GM18861 (cell line): ENCODE measurements around the gene DNER.

ENCODE experiments used
- ATAC-seq: cut with Tn5 transposase; IDR thresholded peaks from one replicate; pipeline ENCODE4 v1.9.1; 2021; ENCODE audit not compliant: unreplicated experiment

The DNER gene

GRCh38 chr2:229572507-229573271 is 141.7 kb downstream of the DNER start:
- ATAC-seq = no peak

- no peak for ATAC-seq
These were observed 143.1 kb downstream of the DNER start for GRCh38 chr2:229571243-229571642.

GRCh38 chr2:229566370-229566769 is 148.0 kb downstream of the DNER start:
- ATAC-seq = no peak

DNA sequence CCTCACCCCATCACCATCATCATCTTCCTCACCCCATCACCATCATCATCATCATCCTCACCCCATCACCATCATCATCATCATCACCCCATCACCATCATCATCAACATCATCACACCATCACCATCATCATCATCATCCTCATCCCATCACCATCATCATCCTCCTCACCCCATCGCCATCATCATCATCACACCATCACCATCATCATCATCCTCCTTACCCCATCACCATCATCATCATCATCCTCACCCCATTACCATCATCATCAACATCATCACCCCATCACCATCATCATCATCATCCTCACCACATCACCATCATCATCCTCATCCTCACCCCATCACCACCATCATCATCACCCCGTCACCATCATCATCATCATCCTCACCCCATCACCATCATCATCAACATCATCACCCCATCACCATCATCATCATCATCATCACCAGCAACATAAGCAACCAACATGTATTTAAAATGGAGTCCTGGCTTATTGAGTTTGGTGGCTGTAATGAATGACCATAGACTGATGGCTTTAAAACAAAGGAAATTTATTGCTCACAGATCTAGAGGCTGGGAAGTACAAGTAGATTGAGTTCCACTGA is 150.0 kb downstream of the DNER start:
- ATAC-seq = no peak

DNA sequence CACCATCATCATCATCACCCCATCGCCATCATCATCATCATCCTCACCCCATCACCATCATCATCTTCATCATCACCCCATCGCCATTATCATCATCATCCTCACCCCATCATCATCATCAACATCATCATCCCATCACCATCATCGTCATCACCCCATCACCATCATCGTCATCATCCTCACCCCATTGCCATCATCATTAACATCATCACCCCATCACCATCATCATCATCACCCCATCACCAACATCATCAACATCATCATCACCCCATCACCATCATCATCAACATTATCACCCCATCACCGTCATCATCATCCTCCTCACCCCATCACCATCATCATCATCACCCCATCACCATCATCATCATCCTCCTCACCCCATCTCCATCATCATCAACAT is 151.0 kb downstream of the DNER start:
- ATAC-seq = no peak

DNA sequence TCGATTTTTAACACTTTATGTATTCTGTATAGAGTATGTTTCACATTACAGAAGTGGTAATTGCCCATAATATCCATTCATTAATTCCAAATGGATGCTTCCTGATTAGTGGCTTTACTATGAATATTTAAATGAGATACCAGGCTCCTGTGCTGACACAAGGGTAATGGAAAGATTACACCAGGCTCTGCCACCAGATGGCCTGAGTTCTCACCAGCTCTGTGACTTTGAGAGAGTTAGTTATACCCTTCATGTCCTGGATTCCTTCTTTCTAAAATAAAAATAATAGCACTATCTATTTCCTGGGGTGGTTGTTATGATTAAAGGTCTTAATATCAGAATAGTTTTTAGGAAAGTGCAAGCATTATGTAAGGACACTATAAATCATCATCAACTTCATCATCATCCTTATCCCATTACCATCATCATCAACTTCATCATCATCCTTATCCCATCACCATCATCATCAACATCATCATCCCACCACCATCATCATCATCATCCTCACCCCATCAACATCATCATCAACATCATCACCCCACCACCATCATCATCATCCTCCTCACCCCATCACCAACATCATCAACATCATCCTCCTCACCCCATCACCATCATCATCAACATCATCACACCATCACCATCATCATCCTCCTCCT is 151.8 kb downstream of the DNER start:
- ATAC-seq = no peak

DNA sequence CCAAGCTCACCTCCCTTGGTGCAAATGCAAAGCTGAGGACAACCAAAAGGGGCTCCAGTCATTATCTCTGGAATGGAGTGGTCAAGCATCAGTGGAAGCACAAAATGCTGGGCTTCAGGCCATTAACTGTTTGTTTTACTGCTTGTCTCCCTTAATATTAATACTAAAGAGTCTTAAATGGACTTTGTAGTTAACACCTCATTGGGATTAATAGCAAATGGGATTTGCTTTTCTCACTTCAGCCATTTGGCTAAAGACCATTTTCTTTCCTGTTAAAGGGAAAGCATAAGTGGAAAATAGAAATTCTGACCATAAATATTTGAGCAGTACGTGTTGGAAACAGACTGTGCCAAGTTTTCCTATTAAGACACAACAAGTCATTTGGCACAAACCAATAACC is 154.4 kb downstream of the DNER start:
- no peak for ATAC-seq

DNA sequence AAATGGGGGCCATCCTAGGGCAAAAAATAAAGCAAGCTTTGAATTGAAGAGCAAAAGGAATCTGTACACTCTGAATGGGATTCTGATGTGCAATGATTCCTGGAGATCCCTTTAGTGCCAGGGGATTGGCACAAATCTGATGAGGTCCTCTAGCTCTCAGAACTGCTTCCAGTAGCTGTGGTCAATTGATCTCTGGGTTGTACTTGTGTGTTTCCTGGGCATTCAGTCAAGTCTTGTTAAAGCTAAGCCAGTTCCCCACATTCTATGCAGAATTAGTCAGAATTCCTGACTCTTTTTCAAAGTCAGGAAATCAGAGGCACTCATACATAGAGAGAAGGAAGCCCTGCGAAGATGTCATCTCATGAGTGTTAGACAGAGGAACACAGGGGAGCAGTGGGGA is 161.3 kb downstream of the DNER start:
- no peak for ATAC-seq

- no peak for ATAC-seq
These were observed 171.0 kb downstream of the DNER start for GRCh38 chr2:229543176-229543873.

DNA sequence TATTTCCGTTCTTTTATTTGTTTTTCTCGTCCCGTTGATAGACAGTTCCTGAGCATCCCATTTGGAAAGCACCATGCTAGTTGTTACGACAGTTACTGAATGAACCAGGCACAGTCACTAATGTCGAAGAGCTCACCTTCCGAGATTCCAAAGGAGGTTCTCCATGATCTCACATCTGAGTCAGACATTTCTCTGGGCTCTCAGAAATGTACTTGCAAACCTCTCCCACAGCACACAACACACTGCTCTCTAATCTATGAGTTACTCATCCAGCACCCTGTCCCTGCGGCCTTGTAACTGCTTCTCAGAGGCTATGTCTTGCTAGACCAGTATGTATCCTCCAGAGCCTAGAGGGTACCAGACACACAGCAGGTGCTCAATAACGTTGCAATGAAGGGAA is 174.7 kb downstream of the DNER start:
- no peak for ATAC-seq

DNA sequence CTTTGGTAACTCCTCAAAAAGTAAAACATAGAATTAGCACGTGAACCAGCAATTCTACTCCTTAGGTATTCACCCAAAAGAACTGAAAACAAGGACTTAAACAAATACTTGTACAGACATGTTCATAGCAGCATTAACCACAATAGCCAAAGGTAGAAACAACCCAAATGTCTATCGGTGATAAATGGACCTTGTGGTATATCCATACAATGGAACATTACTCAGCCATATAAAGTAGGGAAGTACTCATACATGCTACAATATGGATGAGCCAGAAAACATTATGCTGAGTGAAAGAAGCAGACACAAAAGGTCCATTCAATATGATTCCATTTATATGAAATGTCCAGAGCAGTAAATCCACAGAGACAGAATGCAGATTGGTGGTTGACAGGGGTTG is 182.8 kb downstream of the DNER start:
- ATAC-seq = no peak

DNA sequence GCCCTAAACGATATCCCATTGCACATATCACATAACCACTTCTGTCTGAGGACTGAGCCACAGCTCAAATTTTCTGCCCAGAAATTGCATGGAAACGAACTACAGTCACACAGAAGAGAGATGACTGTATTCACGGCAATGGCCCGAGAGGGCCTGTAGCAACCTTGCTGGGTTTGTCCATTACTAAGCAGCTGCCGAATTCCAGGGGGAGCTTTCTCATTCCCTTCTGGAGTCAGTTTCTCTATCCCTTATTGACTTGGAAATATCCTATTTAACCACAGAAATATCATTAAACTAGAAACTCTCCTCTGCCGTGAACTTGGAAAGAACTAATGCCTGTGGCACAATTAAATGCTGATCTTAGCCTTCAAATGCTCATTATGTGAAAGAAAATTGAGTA is 183.9 kb downstream of the DNER start:
- no peak for ATAC-seq

GRCh38 chr2:229528846-229529245 is 185.5 kb downstream of the DNER start:
- no peak for ATAC-seq

DNA sequence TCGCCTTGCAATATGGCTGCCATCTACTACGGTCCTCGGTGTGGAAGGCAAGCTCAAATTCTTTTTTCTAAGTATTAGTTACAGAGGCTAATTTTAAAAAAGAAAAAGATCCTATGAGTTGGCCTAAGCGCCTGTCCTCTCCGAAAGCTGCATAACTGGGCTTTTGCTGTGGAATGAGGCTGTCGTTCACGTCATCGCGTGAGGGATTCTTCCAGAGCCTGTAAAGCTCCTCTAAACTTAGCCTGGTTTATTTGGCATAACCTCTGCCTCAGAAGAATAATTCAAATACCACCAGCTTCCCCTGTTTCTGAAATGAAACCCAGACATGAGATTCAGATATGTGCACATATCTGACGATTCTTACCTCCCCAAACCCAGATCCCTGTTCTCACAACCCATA is 187.4 kb downstream of the DNER start:
- ATAC-seq = no peak

DNA sequence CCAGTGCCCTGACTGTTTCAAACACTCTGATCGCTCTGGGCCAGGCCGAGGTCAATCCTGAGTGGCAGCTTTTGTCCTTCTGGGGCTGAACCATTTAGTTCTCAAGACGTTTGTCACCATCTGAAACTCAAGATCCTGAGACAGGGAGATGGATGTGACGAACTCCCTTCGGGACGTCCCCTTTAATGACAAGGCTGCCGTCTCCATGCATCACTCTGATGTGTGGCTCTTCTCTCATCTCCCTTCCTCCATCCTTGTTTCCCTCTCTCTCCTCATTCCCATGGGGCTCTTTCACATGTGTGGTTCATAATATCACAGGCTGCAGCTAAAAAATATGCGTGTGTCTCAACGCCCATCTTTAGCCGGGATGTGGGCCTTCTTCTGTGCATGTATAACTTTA is 189.6 kb downstream of the DNER start:
- no peak for ATAC-seq

- ATAC-seq = no peak
These were observed 190.7 kb downstream of the DNER start for GRCh38 chr2:229523663-229524062.

- no peak for ATAC-seq
These were observed 192.8 kb downstream of the DNER start for GRCh38 chr2:229521576-229521975.

GRCh38 chr2:229520691-229521096 is 193.7 kb downstream of the DNER start:
- no peak for ATAC-seq

- ATAC-seq = no peak
These were observed 194.5 kb downstream of the DNER start for GRCh38 chr2:229519655-229520430.

DNA sequence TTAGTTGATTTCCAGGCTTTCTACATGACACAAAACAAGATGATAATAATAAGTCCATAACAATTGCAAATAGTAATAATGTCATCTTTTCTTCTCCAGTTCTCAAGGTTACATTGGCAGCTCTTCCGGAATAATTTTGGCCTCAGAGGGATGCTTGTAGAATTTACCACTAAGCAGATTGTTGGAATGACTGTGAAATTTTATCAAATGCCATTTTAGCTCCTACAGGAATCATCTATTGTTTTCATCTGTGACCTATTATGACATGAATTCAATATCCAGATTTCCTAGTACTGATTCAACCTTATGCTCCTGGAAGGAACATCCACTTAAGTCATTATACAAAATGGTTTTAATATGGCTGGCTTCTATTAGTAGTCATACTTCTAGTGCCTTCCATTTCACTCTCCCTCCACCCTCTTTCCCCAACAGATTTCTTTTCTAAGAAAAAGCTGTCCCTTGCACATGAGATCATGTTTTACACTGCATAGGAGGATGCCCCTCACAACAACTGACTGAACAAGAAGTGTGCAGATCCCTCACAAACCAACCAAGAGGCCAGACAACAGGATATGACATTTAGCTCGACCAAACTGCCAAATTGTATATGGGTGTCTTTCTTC is 200.0 kb downstream of the DNER start:
- ATAC-seq = no peak

GRCh38 chr2:229511524-229511923 is 202.8 kb downstream of the DNER start:
- ATAC-seq = no peak
